ENCODE results near the gene DERL2. TPM values are rescaled to one million over a fixed set of nuclear protein-coding genes. Genes with fewer than 3 reads are reported as not detected.

Gene DERL2
- total RNA-seq, 4 donors from 2014 or later: 28.2 to 48.8 (median 38.1) TPM

GRCh38 chr17:5522476-5522875 lies 36.5 kb upstream of the DERL2 start:
- peaks cover 0 to 73% (median 6%) of the 10 kb centered on the region in 3 donors for H3K36me3 ChIP-seq
- H3K4me1 ChIP-seq: peaks cover 0 to 11% (median 0%) of the 10 kb centered on the region in 3 donors
- WGBS, 2 donors: 88 to 100% methylated on average over 1 of the region's 1 CpG
- TF ChIP-seq POLR2A (IDR thresholded peaks at IDR 0.05) (no peak), CTCF (IDR thresholded peaks at IDR 0.05) (no peak)
- H3K27ac ChIP-seq: no peak overlapping the region
- H3K4me3 ChIP-seq: no peak overlapping the region
- H3K9me3 ChIP-seq: no peaks in the 10 kb centered on the region
- intact Hi-C loops (cut with DNase I): no loop called here
- H3K27me3 ChIP-seq: no peaks in the 10 kb centered on the region
- DNase-seq: no peak

DNA sequence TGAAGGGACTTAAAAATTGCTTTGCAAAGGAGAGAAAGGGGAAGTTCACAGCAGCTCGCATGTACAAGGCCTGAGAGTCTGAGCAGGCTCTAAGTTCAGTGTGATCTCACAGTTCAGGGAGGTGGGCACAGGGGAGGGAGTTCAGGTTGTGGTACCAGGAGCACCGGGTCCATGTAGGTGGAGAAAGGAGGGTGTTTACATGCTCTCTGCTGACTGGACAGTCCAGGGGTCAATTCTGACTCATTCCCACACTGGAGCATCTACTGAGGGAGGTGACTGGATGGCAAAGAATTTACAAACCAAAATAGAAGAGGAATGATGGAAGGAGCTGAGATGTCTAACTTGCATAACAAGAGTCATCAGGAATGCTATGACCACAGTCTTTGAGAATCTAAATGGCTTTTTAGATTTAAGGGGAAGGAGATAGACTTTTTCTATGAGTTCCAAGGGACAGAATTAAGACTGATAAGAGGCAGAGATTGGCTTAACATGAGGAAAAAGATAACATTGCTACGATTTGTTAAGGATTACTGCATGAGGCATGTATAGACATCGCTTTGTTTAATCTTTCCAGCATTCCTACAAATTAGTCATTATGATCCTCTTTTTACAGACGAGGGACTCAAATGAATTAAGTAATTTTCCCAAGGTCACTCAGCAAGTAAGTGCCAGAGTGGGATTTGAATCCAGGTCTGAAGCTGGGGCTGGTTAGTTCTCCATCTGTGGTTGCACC lies 30.2 kb upstream of the DERL2 start:
- H3K4me1 ChIP-seq: no peaks in the 10 kb centered on the region

GRCh38 chr17:5514976-5515375 lies 29.0 kb upstream of the DERL2 start:
- Histone ChIP-seq H3K4me3 (no peak overlapping the region), H3K27me3 (no peaks in the 10 kb centered on the region), H3K27ac (no peak overlapping the region), H3K9me3 (no peaks in the 10 kb centered on the region), H3K36me3 (peaks cover 0 to 52% (median 0%) of the 10 kb centered on the region in 3 donors), H3K4me1 (no peaks in the 10 kb centered on the region)
- intact Hi-C loops (cut with DNase I): no loop called here
- TF ChIP-seq CTCF (IDR thresholded peaks at IDR 0.05) (no peak), POLR2A (IDR thresholded peaks at IDR 0.05) (no peak)
- DNase-seq: no peak
- WGBS, 2 donors: 96 to 97% methylated on average over 7 of the region's 10 CpGs

More for the DNA sequence above, 30.2 kb upstream of the DERL2 start:
- Histone ChIP-seq H3K27me3 (no peaks in the 10 kb centered on the region), H3K4me3 (no peak overlapping the region), H3K9me3 (no peaks in the 10 kb centered on the region), H3K27ac (peak overlapping the region in 2 of 4 donors; percentile 17 to 43), H3K36me3 (peaks cover 0 to 56% (median 0%) of the 10 kb centered on the region in 3 donors)
- DNase-seq: no peak
- no peak for TF ChIP-seq CTCF (IDR thresholded peaks at IDR 0.05)
- TF ChIP-seq POLR2A (IDR thresholded peaks at IDR 0.05): no peak
- WGBS, 2 donors: 39 to 49% methylated on average over 5 of the region's 5 CpGs
- intact Hi-C loops (cut with DNase I): no loop called here

DNA sequence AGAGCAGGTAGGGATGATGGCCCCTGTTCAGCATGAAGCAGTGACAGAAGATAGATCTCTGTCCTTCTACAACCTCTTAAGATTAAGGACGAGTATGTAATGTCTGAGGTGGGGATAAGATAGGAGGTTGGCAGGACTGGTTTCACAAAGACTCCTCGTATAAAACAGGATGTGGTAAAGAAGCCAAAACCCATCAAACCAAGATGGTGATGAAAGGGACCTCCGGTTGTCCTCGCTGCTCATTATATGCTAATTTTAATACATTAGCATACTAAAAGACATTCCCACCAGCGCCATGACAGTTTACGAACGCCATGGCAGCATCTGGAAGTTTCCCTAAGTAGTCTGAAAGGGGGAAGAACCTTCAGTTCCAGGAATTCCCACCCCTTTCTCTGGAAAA lies 27.6 kb upstream of the DERL2 start:
- DNase-seq: no peak
- H3K4me3 ChIP-seq: no peak overlapping the region
- 71 to 79% methylated on average over 7 of the region's 7 CpGs for WGBS, 2 donors
- no peaks in the 10 kb centered on the region for H3K27me3 ChIP-seq
- intact Hi-C loops (cut with DNase I): no loop called here
- TF ChIP-seq CTCF (IDR thresholded peaks at IDR 0.05): no peak
- TF ChIP-seq POLR2A (IDR thresholded peaks at IDR 0.05): no peak
- peaks cover 0 to 52% (median 0%) of the 10 kb centered on the region in 3 donors for H3K36me3 ChIP-seq
- no peaks in the 10 kb centered on the region for H3K4me1 ChIP-seq
- no peak overlapping the region for H3K27ac ChIP-seq
- no peaks in the 10 kb centered on the region for H3K9me3 ChIP-seq

DNA sequence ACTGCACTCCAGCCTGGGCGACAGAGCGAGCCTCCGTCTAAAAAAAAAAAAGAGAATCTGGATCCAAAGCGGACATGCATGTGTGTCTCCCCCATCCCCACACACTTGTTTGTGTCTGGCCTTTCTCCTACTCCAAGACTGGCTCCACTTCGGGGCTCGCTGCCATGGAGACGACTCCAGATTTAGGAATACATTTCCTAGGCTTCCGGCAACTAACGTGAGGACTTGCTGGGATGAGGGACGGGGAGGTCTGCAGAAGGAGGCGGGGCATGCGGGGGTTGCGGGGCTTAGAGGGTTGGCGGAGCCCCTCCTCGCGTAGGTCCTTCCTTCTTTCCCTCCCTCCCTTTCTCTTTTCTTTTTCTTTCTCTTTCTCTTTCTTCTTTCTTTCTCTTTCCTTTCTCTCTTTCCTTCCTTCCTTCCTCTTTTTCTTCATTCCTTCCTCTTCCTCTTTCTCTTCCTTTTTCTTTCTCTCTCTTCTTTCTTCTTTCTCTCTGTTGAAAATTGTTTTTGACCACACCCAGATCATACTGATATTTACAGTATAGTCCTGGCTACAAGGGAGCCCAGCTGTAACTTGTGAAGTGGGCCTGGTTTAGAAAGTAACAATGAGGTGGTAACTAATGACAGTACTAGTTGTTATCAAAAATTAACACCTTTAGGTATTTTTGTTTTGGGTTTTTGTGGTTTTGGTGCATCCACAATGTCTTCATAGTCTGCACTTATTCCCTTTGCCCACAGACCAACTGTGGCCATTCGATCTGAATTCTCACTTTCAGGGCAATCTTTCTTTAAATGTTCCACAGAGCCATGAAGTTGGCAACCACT lies 25.6 kb upstream of the DERL2 start:
- no peak for DNase-seq
- no peak overlapping the region for H3K27ac ChIP-seq

More for the DNA sequence above, 25.6 kb upstream of the DERL2 start:
- TF ChIP-seq CTCF (IDR thresholded peaks at IDR 0.05) (no peak), POLR2A (IDR thresholded peaks at IDR 0.05) (no peak)
- Histone ChIP-seq H3K36me3 (peaks cover 0 to 38% (median 0%) of the 10 kb centered on the region in 3 donors), H3K4me3 (no peak overlapping the region), H3K9me3 (no peaks in the 10 kb centered on the region), H3K27me3 (no peaks in the 10 kb centered on the region), H3K4me1 (no peaks in the 10 kb centered on the region)
- 71 to 79% methylated on average over 17 of the region's 17 CpGs for WGBS, 2 donors
- intact Hi-C loops (cut with DNase I): no loop called here
